NCI-H1105 treated with DMSO at 0.1 percent for 48 hours (cell line): ENCODE data around the gene PIBF1.
"Not testable (repeated sequence)": the region's sequence is repeated elsewhere in the genome, so short reads cannot be mapped to it uniquely, and the experiment has no call there.

ENCODE experiments used
- DNase-seq: peaks from one replicate; lab custom pipeline; 2025; lab: John Stamatoyannopoulos, UW

Gene PIBF1

DNA sequence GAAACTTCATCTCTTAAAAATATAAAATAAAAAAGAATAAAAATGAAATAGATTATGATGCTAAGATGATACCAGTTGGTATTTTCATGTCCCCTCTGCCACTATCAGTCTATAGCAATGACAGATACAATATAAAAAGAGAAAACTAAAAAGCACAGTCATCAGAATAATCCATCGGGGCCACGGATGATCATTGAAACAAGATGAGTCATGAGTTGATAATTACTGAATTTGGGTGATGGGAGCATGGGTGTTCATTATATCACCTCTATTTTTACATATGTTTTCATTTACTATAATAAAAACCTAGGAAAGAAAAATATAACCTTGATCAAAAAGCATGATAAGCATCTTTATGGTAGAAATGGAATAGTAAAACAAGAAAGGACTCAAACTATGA, 41.1 kb downstream of the PIBF1 start:
- DNase-seq = no peak

DNA sequence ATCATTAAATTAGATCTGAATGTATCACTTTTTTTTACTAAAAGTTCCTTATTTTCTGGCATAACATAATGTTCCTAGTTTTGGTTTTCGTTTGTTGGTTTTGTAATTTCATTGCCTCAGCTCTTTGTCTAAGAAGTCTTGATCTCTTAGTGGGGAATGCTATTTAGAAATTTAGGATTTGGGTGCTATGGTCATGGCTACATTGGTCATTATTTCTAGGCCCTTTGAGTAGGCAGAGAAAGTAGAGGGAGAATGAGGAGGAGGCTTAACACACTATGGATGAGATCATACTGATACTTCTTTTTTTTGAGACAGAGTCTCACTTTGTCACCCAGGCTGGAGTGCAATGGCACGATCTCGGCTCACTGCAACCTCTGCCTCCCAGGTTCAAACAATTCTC, 41.8 kb downstream of the PIBF1 start:
- no peak for DNase-seq

DNA sequence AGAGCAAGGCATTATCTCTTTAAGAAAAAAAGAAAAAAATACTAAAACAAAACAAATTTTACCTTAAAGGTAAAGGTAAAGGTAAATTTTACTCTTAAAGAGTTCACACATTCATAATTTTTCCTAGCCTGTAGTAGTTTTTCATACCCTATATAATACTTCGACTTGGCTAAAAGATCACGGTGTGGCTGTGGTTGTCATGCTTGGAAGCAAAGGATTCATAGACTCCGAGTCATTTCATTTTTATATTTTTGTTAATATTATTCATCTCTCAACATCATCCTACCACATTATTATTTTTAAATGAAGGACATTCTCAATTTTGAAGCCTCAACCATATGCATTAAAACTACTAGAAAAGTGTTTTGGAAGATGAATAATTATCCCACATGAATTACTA, 52.7 kb downstream of the PIBF1 start:
- no peak for DNase-seq

DNA sequence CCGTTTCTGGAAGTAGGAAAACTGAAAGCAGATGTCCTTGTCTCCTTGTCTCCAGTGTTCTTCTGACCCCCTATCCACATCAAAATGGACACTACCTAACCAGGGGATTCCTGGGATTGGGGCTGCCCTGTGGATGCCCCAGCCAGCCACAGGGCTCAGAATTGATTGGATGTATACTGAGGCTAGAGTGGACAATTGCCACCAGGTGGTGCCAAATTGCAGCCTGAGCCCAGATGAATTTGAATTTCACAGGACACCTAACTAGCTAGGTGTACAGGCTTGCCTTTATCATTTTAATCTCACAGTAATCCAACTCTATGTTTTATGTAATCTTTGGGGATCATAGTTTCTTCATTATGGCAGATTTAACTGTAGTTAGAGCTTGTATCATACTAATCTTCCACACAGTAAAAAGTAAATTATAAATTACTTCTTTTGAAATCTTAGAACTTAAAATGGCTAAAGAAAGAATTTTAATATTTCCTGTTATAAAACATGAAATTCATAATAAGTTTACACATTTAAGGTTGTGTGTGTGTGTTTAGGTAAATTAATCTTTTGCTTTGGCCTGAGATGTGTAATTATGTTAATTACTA, 58.0 kb downstream of the PIBF1 start:
- peak; percentile 10 for DNase-seq

DNA sequence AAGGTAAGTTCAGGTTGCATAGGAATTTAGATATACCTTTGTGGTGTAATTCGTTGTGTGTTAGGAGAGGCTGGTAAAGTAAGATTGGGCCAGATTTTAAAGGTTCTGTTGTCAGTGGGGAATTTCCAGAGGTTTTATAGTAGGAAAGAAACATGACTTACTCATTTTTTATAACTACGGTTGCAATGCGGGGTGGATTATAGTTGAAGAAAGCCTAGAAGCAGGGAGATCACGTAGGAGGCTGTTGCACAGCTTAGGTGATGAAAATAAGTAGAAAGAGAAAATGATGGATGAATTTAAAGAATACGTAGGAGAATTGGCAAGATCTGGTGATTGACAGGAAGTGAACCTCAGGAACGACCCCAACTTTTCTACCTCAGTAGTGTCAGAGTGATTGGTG, 61.1 kb downstream of the PIBF1 start:
- DNase-seq = no peak

DNA sequence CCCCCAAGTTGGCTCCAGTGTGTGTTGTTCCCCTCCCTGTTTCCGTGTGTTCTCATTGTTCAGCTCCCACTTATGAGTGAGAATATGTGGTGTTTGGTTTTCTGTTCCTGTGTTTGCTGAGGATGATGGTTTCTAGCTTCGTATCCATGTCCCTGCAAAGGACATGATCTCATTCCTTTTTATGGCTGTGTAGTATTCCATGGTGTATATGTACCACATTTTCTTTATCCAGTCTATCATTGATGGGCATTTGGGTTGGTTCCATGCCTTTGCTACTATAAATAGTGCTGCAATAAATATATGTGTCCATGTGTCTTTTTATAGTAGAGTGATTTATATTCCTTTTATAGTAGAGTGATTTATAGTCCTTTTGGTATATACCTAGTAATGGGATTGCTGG, 63.2 kb downstream of the PIBF1 start:
- not testable (repeated sequence) for DNase-seq

DNA sequence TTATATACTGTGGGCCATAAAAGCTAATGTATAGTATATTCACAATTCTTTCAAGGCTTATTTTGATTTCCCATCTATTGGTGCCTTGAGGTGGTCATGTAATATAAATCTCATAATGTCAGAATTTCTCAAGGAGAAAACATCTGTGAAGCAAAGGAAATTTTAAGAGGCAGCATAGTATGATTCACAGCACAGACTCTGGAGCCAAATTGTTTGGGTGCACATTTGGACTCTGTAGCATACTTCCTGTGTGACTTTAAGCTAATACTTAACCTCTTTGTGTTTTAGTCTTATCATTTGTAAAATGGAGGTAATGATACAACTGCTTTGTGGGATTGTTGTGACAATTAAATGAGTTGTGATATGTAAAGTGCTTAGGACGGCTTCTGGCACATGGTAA, 67.6 kb downstream of the PIBF1 start:
- no peak for DNase-seq

DNA sequence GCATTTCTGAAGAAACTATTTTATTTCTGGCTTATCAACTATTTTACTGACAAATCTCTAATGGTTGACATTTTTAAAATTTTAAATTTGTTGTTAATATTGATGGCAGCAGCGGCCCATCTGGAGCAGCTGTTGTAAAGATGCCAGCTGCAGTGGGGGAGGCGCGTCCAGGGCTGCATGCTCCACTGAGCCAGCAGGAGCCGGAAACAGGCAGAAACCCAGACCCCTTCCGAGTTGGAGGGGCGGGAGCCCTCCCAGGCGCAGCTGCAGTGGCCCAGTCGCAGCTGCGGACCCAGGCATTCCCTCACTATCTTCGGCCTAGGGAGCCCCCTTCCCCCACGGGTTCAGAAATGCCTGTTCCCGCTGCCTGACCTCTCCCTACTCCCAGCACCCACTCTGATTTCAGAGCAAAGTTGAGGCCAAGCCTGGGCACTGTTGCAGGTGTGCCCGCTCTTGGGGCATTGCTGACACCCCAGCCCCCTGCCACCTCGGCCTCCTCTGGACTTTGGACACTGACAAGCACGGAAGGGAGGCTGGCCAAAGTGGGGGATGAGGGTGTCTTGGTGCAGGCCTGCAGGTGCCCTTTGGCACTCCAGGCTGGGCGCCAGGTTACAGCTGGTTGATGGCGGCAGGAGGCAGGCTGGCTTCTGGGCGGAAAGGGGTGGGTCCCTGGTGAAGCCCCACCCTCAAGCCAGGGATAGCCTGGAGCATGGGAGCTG, 69.2 kb downstream of the PIBF1 start:
- DNase-seq = no peak

DNA sequence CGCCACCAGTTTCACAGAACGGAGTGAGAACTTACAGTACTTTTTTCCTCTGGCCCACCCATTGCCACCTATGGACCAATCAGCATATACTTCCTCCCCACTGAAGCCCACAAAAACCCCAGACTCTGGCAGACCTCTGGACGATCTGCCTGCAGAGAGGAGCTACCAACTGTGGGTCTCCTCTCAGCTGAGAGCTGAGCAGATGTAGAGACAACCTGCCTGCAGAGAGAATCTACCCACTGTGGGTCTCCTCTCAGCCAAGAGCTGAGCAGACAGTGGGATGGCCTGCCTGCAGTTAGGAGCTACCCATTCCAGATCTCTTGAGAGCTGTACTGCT, 69.7 kb downstream of the PIBF1 start:
- DNase-seq = no peak

DNA sequence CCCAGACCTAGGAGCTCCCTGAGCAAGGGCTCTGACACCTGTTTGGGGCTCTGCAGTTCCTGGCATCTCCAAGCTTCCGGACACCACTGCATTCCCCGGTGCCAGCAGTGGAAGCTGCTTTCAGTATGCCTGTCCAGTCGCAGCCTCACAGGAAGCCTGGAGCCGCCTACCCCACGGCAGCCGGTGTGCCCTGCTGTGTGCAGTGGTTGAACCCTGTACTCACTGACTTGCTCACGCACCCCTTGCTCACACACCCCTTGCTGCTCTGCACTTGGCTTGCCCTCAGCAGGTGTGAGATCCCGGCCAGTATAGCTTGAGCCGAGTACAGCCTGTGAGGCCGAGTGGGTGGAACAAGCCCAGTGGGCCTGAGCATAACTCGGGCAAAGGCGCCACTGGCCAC, 70.3 kb downstream of the PIBF1 start:
- no peak for DNase-seq

DNA sequence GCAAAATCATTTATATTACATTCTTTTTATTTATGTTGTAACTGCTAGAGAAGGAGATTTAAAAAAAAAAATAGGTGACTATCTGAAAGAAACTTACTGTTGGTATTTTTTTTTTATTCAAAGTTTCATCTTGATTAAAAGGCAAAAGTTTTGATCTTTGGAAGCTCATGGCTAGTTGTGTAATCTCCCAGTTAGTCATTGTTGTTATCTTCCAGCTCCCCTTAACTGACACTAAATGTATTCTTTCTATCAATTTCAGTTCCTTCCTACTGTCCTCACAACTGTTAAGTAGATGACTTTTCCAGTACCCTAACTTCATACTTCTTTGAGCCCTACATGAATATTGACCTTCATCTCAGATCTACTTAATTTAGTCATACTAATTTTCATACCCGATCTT, 71.1 kb downstream of the PIBF1 start:
- no peak for DNase-seq

DNA sequence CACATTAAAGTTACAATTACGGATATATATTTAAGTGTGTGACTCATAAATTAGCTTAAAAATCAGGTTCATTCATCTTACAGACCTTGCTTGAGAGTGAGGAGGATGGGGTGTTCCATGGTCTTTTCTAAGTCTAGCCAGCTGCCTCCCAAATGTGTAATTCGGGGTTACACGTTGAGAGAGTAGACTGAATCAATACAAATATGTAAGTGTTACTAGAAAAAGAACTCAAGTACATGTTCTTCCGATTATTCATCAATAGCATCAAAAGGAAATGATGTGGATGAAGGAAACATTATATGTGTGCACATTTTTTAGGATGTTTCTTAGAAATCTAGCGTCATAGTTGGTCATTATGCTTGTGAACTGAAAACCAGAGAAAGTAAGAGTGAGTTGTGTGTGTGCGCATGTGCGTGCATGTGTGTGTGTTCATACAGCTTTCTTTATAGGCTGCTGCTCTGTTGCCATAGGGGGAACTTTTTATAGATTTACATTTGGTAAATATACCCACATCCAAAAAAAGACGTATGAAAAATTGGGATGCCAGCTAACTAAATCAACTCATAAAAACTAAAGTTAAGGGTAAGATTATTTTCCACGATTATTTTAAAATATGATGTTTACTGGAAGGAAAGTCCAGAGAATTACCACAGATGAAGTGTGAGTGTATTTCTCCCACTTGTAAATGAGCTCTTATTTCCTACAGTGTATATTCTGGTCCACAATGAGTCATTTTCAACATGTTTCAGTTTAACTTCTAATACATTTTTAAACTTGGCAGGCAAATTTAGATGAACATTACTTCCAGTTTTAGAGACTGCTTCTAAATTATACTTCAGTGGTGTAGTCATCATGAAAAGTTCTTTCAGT, 82.4 kb downstream of the PIBF1 start:
- no peak for DNase-seq

DNA sequence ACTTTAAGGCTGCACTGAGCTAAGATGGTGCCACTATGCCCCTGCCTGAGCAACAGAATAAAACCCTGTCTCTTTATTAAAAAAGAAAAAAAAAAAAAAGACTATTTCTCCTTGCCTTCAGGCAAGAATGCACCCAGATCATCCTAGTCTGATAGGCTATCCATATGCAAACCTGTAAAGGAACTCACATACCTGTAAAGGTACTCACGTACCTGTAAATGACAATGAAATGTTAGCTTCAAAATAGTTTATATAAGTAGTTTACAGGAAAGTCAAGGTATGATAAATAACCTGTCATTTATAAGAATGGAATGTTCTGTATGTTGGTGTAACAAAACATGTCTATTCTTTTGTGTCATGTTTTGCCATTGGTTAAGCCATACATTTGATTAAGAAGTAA, 86.3 kb downstream of the PIBF1 start:
- no peak for DNase-seq

DNA sequence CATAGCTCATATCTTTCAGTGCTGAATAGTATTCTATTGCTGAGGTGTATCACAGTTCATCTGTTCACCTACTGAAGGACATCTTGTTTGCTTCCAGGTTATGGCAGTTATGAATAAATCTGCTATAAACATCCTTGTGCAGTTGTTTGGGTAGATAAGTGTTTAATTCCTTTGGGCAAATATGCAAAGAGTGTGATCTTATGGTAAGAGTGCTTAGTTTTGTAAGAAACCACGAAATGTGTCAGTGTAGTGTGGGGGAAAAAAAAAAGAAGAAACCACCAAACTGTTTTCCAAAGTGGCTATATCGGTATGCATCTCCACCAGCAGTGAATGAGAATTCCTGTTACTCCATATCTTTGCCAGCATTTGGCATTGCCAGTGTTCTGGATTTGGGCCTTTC, 93.3 kb downstream of the PIBF1 start:
- DNase-seq = no peak

DNA sequence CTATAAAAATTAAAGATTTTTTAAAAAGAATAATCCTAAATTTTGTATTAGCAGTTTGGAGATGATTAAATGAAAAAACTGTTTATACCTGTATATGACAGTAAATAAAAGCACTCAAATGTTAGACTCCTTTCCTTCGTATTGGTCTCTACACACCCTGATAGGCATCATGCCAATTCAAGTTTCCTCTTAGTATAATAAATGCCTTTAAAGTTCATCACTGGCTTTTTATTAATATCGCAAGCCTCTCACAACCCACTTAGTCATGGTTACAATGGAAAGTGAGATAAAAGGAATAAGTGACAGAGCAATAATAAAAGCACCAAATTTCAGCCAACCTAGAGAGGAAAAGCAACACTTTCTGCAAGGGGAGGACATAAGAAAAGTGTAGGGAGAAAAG, 102.2 kb downstream of the PIBF1 start:
- no peak for DNase-seq

DNA sequence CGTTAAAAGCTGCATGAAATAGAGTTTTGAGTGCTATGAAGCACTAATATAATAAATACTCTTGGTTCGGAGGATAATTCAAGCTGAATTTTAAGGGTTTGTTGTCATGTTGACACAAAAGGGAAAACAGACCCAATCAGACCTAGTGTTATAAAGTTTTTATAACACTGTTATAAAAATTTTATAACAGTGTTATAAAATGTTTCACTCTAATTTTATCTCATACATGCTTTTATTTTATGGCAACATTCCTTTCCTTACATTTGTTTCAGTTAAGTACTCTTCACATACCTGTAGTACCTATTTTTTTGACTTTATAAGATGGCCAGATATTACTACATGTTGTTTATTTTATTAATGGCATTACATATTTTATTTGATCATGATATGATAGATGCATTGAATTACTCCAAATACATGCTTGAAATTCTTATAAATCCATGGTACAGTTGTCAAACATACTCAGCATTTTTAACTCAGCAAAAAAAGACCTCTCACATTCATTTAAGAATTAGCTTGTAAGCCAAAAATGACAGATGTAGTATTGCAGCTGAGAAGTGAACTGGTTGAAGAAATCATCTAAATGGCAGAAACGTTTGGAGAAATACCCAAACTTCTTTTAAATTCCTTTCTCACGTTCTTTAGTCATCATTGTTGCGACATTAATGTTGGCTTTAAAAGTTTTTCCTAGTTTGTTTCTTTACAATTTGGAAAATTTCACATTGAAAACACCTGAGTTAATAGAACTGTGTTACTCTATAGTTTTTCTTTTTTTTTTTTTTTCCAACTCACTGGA, 104.5 kb downstream of the PIBF1 start:
- no peak for DNase-seq

DNA sequence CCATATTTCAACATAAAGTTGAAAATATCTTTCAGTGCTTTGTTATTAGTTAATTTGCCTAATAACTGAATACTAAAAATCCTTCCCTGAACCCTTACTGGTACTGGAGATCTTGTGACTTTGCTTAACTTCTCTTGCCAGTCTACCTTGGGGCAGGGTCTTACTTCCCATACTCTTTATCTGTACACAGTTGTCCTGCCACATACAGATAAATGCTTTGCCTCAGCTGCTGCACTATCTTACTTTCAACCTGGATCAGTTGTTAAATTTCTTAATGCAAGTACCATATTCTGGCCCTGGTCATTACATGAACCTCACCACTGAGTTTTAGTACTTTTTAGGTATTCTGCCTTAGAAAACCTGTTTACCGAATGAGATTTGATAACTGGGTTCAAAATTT, 107.6 kb downstream of the PIBF1 start:
- DNase-seq = no peak

DNA sequence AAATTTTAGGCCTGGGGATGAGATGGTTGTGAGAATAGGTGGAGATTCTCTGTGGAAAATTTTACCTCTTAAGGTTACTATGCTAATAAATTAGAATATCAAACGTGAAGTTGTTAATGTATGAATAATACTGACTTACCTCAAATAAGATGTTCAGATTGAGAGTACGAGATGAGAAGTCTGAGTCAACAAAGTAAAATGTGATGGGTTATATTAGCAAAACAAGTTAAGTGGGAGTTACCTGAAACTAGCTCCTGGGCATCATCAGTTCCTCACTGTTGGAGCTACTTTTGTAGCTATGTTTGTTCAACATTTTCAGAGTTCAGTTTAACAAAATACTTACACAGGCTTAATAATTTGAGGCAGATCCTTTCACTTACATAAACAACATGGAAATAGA, 108.6 kb downstream of the PIBF1 start:
- no peak for DNase-seq

DNA sequence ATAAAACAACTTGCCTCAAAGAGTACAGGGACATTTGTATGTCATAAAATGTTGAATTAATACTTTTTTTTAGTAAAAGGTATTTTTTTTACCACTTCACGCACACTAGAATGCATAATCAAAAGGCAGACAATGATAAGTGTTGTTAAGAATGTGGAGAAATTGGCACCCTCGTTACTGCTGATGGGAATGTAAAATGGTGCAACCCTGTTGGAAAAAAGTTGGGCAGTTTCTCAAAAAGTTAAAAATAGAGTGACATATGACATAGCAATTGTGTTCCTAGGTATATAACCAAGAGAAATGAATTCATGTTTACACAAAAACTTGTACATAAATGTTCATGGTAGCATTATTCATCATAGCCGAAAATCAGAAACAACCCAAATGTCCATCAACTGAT, 109.5 kb downstream of the PIBF1 start:
- DNase-seq = no peak

DNA sequence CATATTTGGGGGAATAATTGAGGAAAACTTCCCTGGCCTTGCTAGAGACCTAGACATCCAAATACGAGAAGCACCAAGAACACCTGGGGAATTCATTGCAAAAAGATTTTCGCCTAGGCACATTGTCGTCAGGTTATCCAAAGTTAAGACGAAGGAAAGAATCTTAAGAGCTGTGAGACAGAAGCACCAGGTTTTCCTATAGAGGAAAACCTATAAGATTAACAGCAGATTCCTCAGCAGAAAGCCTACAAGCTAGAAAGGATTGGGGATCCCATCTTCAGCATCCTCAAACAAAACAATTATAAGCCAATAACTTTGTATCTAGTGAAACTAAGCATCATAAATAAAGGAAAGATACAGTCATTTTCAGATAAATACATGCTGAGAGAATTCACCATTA, 114.9 kb downstream of the PIBF1 start:
- no peak for DNase-seq

DNA sequence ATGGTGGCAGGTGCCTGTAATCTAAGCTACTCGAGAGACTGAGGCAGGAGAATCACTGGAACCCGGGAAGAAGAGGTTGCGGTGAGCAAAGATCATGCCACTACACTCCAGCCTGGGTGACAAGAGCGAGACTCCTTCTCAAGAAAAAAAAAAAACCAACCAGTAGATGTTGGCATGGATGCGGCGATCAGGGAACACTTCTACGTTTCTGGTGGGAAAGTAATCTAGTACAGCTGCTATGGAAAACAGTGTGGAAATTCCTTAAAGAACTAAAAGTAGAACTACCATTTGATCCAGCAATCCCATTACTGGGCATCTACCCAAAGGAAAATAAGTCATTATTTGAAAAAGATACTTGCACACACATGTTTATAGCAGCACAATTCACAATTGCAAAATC, 119.6 kb downstream of the PIBF1 start:
- DNase-seq = not testable (repeated sequence)

DNA sequence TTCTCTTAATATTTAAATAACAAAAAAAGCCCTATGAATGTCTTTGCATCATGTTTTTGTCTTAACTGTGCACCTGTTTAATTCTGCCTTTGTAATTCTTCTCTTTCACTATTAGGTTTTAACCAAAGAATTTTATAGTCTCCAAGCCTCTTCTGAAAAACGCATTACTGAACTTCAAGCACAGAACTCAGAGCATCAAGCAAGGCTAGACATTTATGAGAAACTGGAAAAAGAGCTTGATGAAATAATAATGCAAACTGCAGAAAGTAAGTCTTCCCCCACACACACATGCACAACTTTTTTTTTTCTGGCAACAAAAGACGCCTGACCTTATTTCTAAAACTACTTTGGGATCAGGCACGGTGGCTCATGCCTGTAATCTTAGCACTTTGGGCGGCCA, 126.5 kb downstream of the PIBF1 start:
- no peak for DNase-seq

DNA sequence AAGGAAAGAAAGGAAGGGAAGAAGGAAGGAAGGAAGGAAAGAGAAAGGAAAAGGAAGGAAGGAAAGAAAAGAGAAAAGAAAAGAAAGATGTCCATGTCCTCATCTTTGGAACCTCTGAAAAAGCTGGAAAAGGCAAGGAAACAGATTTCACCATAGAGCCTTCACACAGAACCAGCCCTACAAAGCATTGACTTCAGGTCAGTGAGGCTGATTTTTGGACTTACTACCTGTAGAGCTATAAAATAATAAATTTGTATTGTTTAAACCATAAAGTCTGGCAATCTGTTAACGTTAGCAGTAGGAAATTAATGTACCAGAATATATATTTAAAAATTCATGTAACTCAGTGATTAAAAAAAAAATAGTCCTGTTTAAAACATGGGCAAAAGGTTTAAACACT, 130.0 kb downstream of the PIBF1 start:
- no peak for DNase-seq
